ENCODE data around the gene HP.
A peak's percentile ranks its signal among the peaks of the same experiment; 100 is the strongest.
"Not testable (repeated sequence)": the region's sequence is repeated elsewhere in the genome, so short reads cannot be mapped to it uniquely, and the experiment has no call there.

HP gene

GRCh38 chr16:72054254-72054847 lies at the start of gene HP:
HP (plus strand) TSS chr16:72054505; CDS start chr16:72054653, 148 bp downstream.
- DNase-seq = not testable (repeated sequence)

- DNase-seq = not testable (repeated sequence)
Observed at GRCh38 chr16:72008065-72008423, 46.3 kb upstream of the HP start.

- peak; percentile 72 to 99 (median 96) for DNase-seq
Observed at GRCh38 chr16:72008424-72009216, 45.7 kb upstream of the HP start, which contains the start of gene DHODH. DHODH (plus strand) TSS chr16:72008744; CDS start chr16:72008765, 21 bp downstream.

- DNase-seq = no peak
Observed at GRCh38 chr16:72009779-72010178, 44.5 kb upstream of the HP start.

GRCh38 chr16:72012607-72013006 lies 41.7 kb upstream of the HP start:
- no peak for DNase-seq

GRCh38 chr16:72013389-72013788 lies 40.9 kb upstream of the HP start:
- peak in 1 of 56 donors; percentile 15 for DNase-seq

GRCh38 chr16:72013888-72014581 lies 40.3 kb upstream of the HP start:
- DNase-seq = no peak

GRCh38 chr16:72014675-72015074 lies 39.6 kb upstream of the HP start:
- DNase-seq = no peak

- DNase-seq = no peak
Observed at GRCh38 chr16:72015124-72015523, 39.2 kb upstream of the HP start.

GRCh38 chr16:72018470-72018869 lies 35.8 kb upstream of the HP start:
- DNase-seq = peak in 2 of 56 donors; percentile 19 to 22

GRCh38 chr16:72021043-72021442 lies 33.3 kb upstream of the HP start:
- no peak for DNase-seq

GRCh38 chr16:72022127-72022526 lies 32.2 kb upstream of the HP start:
- DNase-seq = no peak

GRCh38 chr16:72023962-72024361 lies 30.3 kb upstream of the HP start:
- no peak for DNase-seq

- DNase-seq = no peak
Observed at GRCh38 chr16:72024862-72025382, 29.4 kb upstream of the HP start.

GRCh38 chr16:72025404-72026114 lies 28.7 kb upstream of the HP start:
- peak in 43 of 56 donors; percentile 6 to 72 (median 32) for DNase-seq

- DNase-seq = no peak
Observed at GRCh38 chr16:72027669-72028378, 26.5 kb upstream of the HP start.

GRCh38 chr16:72029567-72030271 lies 24.6 kb upstream of the HP start:
- no peak for DNase-seq

GRCh38 chr16:72033437-72033836 lies 20.9 kb upstream of the HP start:
- DNase-seq = no peak

GRCh38 chr16:72036098-72036497 lies 18.2 kb upstream of the HP start:
- no peak for DNase-seq

GRCh38 chr16:72042157-72042660 lies 12.1 kb upstream of the HP start:
- DNase-seq = peak in 2 of 56 donors; percentile 7 to 20

Measured in nucleus accumbens (tissue), 56 donors.